Dendritic cell treated with granulocyte-macrophage colony-stimulating factor and Interleukin-4, amounts not matched to agents 40 ng/mL and 50 ng/mL, for 4 days (primary cell): Measurements from ENCODE around the gene LAMA1.

Experiments used
- H3K27ac Mint-ChIP-seq: one replicate; pipeline ENCODE4 v1.8.0; 2022; ENCODE audit warnings: mild to moderate bottlenecking, mixed read lengths
- H3K27me3 Mint-ChIP-seq: one replicate; pipeline ENCODE4 v1.8.0; 2022; ENCODE audit warnings: mild to moderate bottlenecking, mixed read lengths
- H3K36me3 Mint-ChIP-seq: one replicate; pipeline ENCODE4 v1.8.0; 2022; ENCODE audit warnings: low read depth, mixed read lengths
- H3K4me1 Mint-ChIP-seq: one replicate; pipeline ENCODE4 v1.8.0; 2022; ENCODE audit warnings: low read depth, mixed read lengths
- H3K4me3 Mint-ChIP-seq: one replicate; pipeline ENCODE4 v1.8.0; 2022; ENCODE audit warnings: mild to moderate bottlenecking, moderate library complexity, mixed read lengths
- H3K9me3 Mint-ChIP-seq: one replicate; pipeline ENCODE4 v1.8.0; 2022; ENCODE audit warnings: mixed read lengths
- intact Hi-C: fragments of 100-400 bp; cut with micrococcal nuclease; formaldehyde crosslinking; loops from one replicate; pipeline ENCODE4 v1.15.0; 2022

Gene LAMA1

DNA sequence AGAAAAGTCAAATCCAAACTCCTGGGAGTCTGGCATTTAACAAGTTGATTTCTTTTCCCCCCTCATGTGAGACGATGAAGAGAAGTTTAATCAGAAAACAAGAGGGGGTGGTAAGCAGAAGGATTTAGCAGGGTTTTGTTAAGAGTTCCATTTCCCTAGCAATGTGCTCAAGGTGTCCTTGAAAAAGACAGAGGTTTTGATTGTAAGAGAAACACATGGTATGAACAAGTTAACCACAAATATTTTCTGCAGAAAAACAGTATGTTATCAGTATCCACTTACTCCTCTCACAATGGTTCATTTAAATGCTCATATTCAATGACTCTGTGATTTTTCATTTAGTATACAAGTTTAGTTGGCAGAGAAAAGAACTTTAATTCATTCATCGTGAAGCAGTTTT is 26.8 kb downstream of the LAMA1 start:
- Mint-ChIP-seq H3K27ac (no peak overlapping the region), H3K4me1 (no peaks in the 10 kb centered on the region), H3K4me3 (no peak overlapping the region), H3K9me3 (no peaks in the 10 kb centered on the region), H3K36me3 (no peaks in the 10 kb centered on the region), H3K27me3 (peaks cover 2% of the 10 kb centered on the region)
- intact Hi-C loops, result no loop called here

DNA sequence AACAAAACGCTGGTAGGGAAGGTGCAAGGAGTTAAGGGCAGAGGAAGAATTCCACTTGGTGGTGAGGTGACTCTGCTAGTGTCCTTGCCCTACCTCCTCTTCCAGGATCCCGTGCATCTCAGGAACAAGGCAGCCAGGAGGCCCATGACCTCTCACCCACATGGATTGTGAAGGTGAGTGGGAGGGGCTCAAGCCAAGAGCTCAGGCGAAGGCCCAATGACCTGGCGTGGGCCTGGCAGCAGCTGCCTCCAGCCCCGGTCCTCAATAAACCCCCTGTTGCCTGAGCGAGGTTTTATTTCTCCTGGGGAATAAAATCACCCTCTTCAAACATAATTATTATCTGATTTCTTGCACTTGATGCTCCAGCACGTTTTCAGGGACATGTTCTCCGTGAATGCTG is 28.2 kb downstream of the LAMA1 start:
- Mint-ChIP-seq H3K9me3 (no peaks in the 10 kb centered on the region), H3K4me3 (no peak overlapping the region), H3K4me1 (no peaks in the 10 kb centered on the region), H3K36me3 (no peaks in the 10 kb centered on the region), H3K27me3 (peaks cover 2% of the 10 kb centered on the region), H3K27ac (no peak overlapping the region)
- intact Hi-C loops, result no loop called here

DNA sequence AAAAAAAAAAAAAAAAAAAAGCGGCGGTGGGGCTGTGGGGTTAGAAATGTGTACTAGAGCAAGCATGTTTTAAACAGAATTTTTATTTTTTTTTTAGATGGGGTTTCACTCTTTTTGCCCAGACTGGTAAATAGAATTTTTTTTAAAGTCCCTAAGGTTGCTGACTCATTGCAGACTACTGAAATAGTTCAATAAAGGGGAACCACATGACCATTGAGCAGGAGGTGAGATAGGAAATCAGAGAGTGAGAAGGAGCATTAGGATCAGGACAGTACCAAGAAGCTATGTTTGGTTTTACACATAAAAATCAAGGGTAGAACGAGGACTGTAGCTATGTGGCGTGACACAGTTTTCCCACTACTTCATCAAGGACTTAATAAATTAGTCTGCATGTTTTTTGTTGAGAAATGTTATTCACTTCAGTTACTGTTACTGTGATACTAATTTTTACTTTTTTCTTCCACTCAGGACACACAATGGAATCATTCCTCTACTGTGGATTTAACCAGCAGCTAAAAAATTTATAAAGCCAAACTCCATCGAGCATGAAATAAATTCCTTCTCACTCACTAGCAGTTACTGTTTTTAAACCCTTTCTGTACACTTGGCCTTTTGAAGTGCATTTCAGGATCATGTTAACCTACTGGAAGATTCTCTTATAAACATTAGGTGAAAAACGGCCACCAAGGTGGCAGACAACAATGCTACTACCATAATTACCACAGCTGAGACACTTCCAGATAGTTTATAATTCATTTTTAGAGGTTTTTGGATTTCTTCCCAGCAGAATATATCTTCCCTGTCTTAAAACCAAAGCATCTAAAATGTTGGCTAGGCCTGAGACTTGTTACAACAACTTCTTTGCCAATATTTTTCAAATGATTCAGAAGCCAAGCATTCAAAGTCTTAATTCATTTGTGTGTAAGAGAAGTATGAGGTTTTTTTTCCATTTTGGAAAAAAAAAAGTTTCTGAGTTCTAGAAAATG is 33.2 kb downstream of the LAMA1 start:
- Mint-ChIP-seq H3K9me3 (no peaks in the 10 kb centered on the region), H3K27me3 (peaks cover 1% of the 10 kb centered on the region), H3K4me1 (no peaks in the 10 kb centered on the region), H3K27ac (no peak overlapping the region), H3K4me3 (no peak overlapping the region), H3K36me3 (no peaks in the 10 kb centered on the region)
- intact Hi-C loops, result no loop called here

DNA sequence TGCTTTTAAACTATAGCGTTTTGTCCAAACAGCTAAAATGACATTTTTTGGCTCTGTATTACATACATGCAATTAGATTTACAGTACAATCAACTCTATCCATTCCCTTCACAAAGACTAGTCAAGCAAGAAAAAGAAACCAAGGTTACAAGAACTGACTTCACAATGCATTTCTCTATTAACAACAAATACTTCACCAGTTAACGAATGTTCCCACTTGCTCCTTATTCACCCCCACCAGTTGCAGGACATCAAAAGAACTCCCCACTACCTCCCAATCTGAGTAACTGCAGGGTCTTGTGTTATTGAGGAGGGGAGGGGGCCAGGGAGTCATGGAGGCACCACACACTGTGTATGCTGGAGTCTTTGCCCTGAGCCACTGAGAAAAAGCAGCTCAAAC is 34.9 kb downstream of the LAMA1 start:
- Mint-ChIP-seq H3K4me3 (no peak overlapping the region), H3K27me3 (no peaks in the 10 kb centered on the region), H3K4me1 (no peaks in the 10 kb centered on the region), H3K9me3 (no peaks in the 10 kb centered on the region), H3K27ac (no peak overlapping the region), H3K36me3 (no peaks in the 10 kb centered on the region)
- intact Hi-C loops, result no loop called here

DNA sequence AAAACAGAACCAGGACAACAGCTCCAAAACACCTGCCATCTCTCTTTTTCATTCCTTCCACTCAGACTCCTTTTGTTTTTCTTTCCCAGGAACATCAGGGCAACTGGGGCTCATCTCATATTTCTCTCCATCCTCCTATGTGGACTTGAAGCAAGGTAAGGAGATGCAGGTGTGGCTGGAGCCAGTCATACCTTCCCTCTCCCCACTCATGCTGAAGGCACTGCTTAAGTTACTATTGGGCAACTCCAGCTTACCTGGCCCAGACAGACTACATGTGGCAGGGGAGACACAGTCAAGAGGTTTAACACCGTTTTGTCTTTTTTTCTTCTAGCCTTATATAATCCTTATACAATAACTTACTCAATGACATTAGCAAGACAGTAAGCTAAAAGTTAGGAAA is 38.4 kb downstream of the LAMA1 start:
- intact Hi-C loops, result no loop called here

DNA sequence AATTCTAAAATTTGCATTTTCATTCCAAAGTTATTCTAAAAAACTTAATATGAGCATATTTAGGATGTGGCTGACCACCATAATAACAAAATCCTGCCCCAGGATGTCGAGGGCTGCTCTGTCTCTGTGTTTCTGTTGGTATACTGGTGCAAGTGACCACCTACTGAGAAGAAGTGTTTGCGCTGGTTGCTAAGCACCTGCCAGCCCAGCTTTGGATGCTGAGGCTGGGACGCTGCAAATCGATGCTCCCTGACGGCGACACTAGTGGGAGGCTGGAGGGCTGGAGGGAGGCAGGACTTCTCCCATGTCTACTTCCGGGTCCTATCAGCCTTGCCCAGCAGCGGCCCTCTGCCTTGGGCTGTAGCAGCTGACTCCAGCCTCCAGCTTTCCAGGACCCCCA is 45.0 kb downstream of the LAMA1 start:
- no peaks in the 10 kb centered on the region for H3K4me1 Mint-ChIP-seq
- H3K4me3 Mint-ChIP-seq, result no peak overlapping the region
- no peaks in the 10 kb centered on the region for H3K9me3 Mint-ChIP-seq
- H3K36me3 Mint-ChIP-seq, result no peaks in the 10 kb centered on the region
- intact Hi-C loops, result no loop called here
- no peak overlapping the region for H3K27ac Mint-ChIP-seq
- H3K27me3 Mint-ChIP-seq, result no peaks in the 10 kb centered on the region

More for the DNA sequence above, 38.4 kb downstream of the LAMA1 start:
- Mint-ChIP-seq H3K27me3 (no peaks in the 10 kb centered on the region), H3K4me1 (no peaks in the 10 kb centered on the region), H3K4me3 (no peak overlapping the region), H3K27ac (no peak overlapping the region), H3K36me3 (no peaks in the 10 kb centered on the region), H3K9me3 (no peaks in the 10 kb centered on the region)

DNA sequence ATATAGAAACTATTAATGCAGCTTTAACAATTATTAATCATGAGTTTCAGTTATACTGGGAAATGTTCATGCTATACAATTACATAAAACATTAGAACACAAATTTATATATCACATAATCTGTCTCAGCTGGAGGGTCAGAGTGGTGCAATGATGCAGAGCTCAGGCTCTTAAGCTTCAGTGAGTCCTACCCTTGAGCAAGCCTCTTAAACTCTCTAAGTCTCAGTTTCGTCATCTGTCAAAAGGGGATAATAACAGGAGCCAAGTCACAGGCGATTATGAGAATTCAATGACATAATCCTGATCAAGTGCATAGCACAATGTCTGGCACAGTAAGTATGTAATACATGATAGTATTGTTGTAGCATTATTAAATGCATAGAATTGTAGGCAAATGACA is 46.0 kb downstream of the LAMA1 start:
- Mint-ChIP-seq H3K4me3 (no peak overlapping the region), H3K27me3 (no peaks in the 10 kb centered on the region), H3K4me1 (no peaks in the 10 kb centered on the region), H3K36me3 (no peaks in the 10 kb centered on the region), H3K27ac (no peak overlapping the region), H3K9me3 (no peaks in the 10 kb centered on the region)
- intact Hi-C loops, result no loop called here

DNA sequence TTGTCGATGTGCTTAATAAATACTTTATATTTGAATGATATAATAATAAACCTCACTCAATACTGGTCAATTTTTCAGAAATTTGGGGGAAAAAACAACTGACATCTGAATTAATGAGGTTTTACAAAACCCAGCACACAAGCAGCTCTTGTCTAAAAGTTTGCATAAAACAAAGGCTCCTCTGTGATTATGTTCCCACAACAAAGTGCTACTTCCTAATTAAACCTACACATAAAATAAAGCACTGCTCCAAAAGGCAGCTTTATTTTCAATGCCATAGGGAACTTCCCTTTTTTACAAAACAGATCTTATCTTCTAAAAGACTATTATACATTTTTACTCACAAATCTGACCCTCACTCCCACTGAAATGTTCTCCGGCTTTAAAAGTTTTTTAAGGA is 47.1 kb downstream of the LAMA1 start:
- no peaks in the 10 kb centered on the region for H3K27me3 Mint-ChIP-seq
- H3K27ac Mint-ChIP-seq, result no peak overlapping the region
- H3K4me3 Mint-ChIP-seq, result no peak overlapping the region
- intact Hi-C loops, result no loop called here
- H3K9me3 Mint-ChIP-seq, result no peaks in the 10 kb centered on the region
- no peaks in the 10 kb centered on the region for H3K4me1 Mint-ChIP-seq
- H3K36me3 Mint-ChIP-seq, result no peaks in the 10 kb centered on the region

DNA sequence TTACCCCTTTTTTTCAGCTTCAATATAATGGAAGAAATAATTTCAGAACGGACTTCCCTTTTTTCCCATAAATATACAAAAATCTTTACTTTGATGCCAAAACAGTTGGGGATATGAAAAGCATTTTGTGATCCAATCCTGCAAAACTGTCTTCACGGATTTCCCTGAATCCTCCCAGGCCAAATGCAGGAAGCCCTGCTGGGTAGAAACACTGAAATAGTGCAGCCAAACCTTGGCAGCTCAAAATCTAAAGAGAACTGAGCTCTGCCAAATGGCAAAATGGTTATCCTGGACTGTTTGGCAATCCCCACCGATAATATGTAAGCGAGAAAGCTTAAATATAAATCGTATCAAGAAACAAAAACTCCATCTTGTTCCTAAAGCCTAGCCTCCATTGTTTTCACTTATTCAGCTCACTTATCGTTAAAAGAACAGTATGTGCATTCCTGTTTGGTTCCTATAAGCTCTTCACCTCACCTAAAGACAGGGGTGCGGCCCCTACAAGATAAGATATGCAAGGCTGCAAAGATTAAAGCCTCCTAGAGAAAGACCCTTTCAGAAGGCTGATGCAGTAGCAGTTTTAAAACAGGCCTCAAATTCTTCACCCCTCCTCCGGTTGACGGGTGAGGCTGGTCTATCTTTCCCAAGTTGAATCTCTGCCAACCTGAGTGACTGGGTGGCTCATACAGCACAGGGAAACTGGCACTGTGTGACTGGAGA is 48.6 kb downstream of the LAMA1 start:
- Mint-ChIP-seq H3K9me3 (no peaks in the 10 kb centered on the region), H3K27me3 (no peaks in the 10 kb centered on the region), H3K27ac (no peak overlapping the region), H3K4me3 (no peak overlapping the region), H3K4me1 (no peaks in the 10 kb centered on the region), H3K36me3 (no peaks in the 10 kb centered on the region)
- intact Hi-C loops, result no loop called here

DNA sequence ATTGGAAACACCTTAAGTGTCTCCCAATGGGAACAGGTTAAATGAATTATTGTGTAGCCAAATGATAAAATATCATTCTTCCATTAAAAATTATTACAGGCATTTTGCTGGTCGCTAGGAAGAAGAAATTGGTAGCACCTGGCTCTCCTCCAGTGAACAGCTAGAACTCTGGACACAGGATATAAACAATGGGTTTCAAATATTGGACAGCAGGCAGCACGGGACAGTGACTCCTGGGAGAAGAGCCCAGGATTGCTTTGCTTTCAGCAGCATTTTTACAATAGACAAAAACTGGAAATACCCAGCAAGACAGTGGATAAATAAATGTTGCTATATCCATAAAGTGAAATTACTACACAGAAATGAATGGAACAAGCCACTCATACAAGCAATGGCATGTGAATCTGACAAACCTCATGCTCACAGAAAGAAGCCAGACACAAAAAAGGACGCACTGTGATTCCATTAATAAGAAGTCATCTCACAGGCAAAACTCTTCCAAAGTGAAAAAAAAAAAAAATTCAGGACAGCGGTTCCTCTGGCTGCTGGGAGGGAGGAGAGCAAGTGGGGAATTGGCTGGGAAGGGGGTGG is 50.5 kb downstream of the LAMA1 start:
- intact Hi-C loops, result no loop called here
- Mint-ChIP-seq H3K27ac (no peak overlapping the region), H3K36me3 (no peaks in the 10 kb centered on the region), H3K27me3 (no peaks in the 10 kb centered on the region), H3K4me3 (no peak overlapping the region), H3K9me3 (no peaks in the 10 kb centered on the region), H3K4me1 (no peaks in the 10 kb centered on the region)

DNA sequence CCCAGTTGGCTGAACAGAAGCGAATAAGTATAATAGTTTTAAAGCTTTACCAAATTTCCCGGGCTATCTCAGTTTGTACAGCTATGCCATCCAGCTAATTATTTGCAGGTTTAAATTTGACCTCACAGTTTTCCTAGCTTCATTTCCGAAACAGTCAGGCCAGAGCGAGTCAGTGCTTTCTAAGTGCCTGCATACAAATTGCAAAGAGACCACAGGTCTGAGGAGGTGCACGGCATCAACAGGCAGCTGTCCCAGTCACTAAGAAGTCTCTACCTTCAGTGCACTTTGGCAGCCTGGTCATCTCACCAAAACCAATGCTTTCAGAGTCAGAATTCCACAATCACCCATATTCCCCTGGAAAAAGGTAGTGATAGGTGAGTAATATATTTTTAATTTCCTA is 51.9 kb downstream of the LAMA1 start:
- Mint-ChIP-seq H3K4me3 (no peak overlapping the region), H3K27ac (no peak overlapping the region), H3K9me3 (no peaks in the 10 kb centered on the region), H3K36me3 (no peaks in the 10 kb centered on the region), H3K27me3 (no peaks in the 10 kb centered on the region), H3K4me1 (no peaks in the 10 kb centered on the region)
- intact Hi-C loops, result no loop called here

DNA sequence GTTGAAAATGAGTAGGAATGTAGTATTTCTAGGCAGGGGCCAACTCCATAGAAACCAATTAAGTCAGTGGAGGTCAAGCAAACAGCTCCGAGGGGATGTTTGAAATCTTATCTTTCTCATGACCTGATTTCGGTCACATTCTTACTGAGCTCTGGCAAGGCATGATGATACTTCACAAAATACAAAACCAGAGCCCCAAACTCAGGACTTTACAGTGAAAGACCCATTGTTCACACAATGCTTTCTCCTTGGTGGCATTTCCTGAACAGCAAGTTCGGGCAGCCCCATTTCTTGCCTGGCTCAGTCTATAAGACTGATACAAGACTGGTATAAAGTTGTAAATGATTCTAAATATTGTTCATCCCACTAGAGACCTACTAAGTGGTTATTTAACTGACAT is 53.3 kb downstream of the LAMA1 start:
- Mint-ChIP-seq H3K4me1 (no peaks in the 10 kb centered on the region), H3K27me3 (no peaks in the 10 kb centered on the region), H3K9me3 (no peaks in the 10 kb centered on the region), H3K27ac (no peak overlapping the region), H3K4me3 (no peak overlapping the region), H3K36me3 (no peaks in the 10 kb centered on the region)
- intact Hi-C loops, result no loop called here

DNA sequence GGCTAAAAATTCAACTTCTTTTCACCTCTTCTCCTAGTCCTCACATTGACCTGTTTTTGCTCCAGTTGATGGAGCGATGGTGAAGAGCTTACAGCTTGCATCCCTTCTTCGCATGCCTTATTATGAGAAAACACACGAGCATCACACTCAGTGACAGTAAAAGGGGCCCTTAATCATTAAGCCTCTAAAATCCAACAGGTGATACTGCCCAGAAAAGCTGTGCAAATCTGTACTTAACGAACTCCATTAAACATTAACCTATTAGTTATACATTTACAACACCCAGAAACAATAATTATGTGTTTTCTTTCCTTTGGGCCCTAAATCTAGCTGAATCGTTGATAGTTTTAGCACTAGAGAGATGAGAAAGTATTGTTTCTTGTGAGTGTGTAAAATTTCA is 54.8 kb downstream of the LAMA1 start:
- Mint-ChIP-seq H3K4me1 (no peaks in the 10 kb centered on the region), H3K27ac (no peak overlapping the region), H3K27me3 (no peaks in the 10 kb centered on the region), H3K4me3 (no peak overlapping the region), H3K9me3 (no peaks in the 10 kb centered on the region), H3K36me3 (no peaks in the 10 kb centered on the region)
- intact Hi-C loops, result no loop called here

DNA sequence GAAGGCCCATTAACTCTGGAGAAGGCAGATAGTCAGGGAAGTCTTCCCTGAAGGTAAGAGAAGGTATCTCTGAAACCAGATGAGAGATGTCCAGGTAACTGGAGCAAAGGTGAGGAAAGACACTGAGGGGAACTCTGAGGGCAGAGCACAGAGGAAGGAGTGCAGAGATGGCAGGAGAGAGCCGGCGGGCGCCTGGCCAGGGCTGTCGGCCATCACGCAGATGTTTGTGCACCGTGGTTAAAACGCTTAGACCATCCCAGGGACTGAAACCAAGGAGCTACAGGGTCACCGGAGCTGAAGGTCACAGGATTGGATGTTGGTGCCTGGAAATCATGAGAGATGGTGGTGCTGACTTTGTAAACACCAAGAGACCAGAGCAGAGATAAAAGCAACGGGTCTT is 55.4 kb downstream of the LAMA1 start:
- H3K27me3 Mint-ChIP-seq, result no peaks in the 10 kb centered on the region
- H3K4me1 Mint-ChIP-seq, result no peaks in the 10 kb centered on the region
- H3K36me3 Mint-ChIP-seq, result no peaks in the 10 kb centered on the region
- H3K27ac Mint-ChIP-seq, result no peak overlapping the region
- no peaks in the 10 kb centered on the region for H3K9me3 Mint-ChIP-seq
- H3K4me3 Mint-ChIP-seq, result no peak overlapping the region
- intact Hi-C loops, result no loop called here
